ENCODE data around the gene PITRM1.

DNA sequence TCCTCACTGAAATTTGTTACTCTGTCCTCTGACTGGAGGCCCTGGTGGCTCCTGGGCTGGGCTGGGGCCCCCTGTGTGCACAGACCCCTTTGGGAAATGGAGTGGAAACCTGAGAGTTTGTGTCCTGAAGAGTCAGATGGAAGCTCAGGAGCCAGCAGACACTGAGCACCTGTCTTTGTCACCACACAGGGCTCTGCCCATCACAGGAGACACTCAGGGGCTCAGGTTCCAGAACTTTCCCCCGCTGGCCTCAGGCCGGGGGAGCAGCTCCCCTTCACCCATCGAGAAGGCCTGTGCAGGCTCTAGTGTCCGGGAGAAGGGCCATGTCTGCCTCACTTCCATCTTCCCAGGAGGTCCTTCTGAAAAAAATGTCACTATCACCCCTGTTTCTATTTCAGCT is 22.3 kb upstream of the PITRM1 start:
- TF ChIP-seq, protein P1, sequence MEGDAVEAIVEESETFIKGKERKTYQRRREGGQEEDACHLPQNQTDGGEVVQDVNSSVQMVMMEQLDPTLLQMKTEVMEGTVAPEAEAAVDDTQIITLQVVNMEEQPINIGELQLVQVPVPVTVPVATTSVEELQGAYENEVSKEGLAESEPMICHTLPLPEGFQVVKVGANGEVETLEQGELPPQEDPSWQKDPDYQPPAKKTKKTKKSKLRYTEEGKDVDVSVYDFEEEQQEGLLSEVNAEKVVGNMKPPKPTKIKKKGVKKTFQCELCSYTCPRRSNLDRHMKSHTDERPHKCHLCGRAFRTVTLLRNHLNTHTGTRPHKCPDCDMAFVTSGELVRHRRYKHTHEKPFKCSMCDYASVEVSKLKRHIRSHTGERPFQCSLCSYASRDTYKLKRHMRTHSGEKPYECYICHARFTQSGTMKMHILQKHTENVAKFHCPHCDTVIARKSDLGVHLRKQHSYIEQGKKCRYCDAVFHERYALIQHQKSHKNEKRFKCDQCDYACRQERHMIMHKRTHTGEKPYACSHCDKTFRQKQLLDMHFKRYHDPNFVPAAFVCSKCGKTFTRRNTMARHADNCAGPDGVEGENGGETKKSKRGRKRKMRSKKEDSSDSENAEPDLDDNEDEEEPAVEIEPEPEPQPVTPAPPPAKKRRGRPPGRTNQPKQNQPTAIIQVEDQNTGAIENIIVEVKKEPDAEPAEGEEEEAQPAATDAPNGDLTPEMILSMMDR (IDR thresholded peaks at IDR 0.05), result no peak
- no peak for TF ChIP-seq POLR2A (IDR thresholded peaks at IDR 0.05)
